Epithelial cell of proximal tubule (primary cell): ENCODE data around the gene RFC4. TPM values are rescaled to one million over a fixed set of nuclear protein-coding genes. Genes with fewer than 3 reads are reported as not detected.
A peak's percentile ranks its signal among the peaks of the same experiment; 100 is the strongest.
"Not testable (repeated sequence)": the region's sequence is repeated elsewhere in the genome, so short reads cannot be mapped to it uniquely, and the experiment has no call there.

ENCODE experiments used
- DNase-seq: peaks from one replicate; pipeline ENCODE4 v3.0.0-alpha.2; 2011; ENCODE audit warnings: low read depth
- H3K4me3 ChIP-seq: 2 replicates; pipeline ENCODE4 v1.5.1; 2011; ENCODE audit warnings: low read depth, mild to moderate bottlenecking, low read length
- CTCF ChIP-seq: conservative IDR thresholded peaks from 2 replicates; pipeline ENCODE4 v1.5.1; 2012; ENCODE audit warnings: low read depth, mild to moderate bottlenecking, low read length
- total RNA-seq: library from RNA; depleted of rRNA; stranded (reverse); fragments of >200 nt; gene quantifications from 2 replicates; pipeline ENCODE4 v1.2.3, GENCODE V29; 2015

The RFC4 gene
- total RNA-seq: 76.1 and 97.8 TPM in 2 replicates

- no peak for DNase-seq
- no peak for TF ChIP-seq CTCF
- peak within 1 kb of the TSS; percentile 96 for H3K4me3 ChIP-seq
Measured at GRCh38 chr3:186806089-186807055, at the start of gene RFC4. Gene RFC4 (minus strand): TSS chr3:186806482. CDS start chr3:186804713, 1,769 bp downstream.

- H3K4me3 ChIP-seq: no peak overlapping the region
- no peak for DNase-seq
- no peak for TF ChIP-seq CTCF
Measured at GRCh38 chr3:186854954-186855353, 48.7 kb upstream of the RFC4 start.

- no peak for TF ChIP-seq CTCF
- no peak for DNase-seq
- H3K4me3 ChIP-seq: no peak overlapping the region
Measured at GRCh38 chr3:186854146-186854545, 47.9 kb upstream of the RFC4 start.

GRCh38 chr3:186852994-186853393, 46.7 kb upstream of the RFC4 start:
- DNase-seq: no peak
- no peak overlapping the region for H3K4me3 ChIP-seq
- no peak for TF ChIP-seq CTCF

- DNase-seq, H3K4me3 ChIP-seq: not testable (repeated sequence)
Measured at GRCh38 chr3:186851835-186852234, 45.6 kb upstream of the RFC4 start.

- peak; percentile 51 for TF ChIP-seq CTCF
- no peak for DNase-seq
Measured at GRCh38 chr3:186849374-186849975, 43.2 kb upstream of the RFC4 start.

GRCh38 chr3:186847437-186847836, 41.2 kb upstream of the RFC4 start:
- no peak for TF ChIP-seq CTCF
- H3K4me3 ChIP-seq: no peak overlapping the region
- no peak for DNase-seq

More at GRCh38 chr3:186849374-186849975, 43.2 kb upstream of the RFC4 start:
- H3K4me3 ChIP-seq: no peak overlapping the region
